GM10248 (cell line): Measurements from ENCODE around the gene FLRT2.

Experiments used
- CTCF ChIA-PET: fragments of 300-600 bp; sonication (Branson Sonifier 250); formaldehyde crosslinking; extraction: SDS; loops from one replicate; lab custom pipeline; 2021; ENCODE audit warnings: antibody characterized with exemption; lab: Yijun Ruan, JAX
- POLR2A ChIA-PET: fragments of 350-650 bp; sonication (Branson Sonifier 250); formaldehyde crosslinking; extraction: SDS; loops from one replicate; lab custom pipeline; 2020; ENCODE audit warnings: antibody characterized with exemption; lab: Yijun Ruan, JAX
- DNase-seq: peaks from one replicate; pipeline ENCODE4 v3.0.0; 2012; ENCODE audit errors: extremely low spot score
- TF ChIP-seq, protein P1 (sequence below): IDR thresholded peaks from 2 replicates; pipeline ENCODE4 v1.5.1; 2012; ENCODE audit warnings: mild to moderate bottlenecking, low read depth; ENCODE audit errors: extremely low read depth, missing control alignments, control extremely low read depth

Gene FLRT2

DNA sequence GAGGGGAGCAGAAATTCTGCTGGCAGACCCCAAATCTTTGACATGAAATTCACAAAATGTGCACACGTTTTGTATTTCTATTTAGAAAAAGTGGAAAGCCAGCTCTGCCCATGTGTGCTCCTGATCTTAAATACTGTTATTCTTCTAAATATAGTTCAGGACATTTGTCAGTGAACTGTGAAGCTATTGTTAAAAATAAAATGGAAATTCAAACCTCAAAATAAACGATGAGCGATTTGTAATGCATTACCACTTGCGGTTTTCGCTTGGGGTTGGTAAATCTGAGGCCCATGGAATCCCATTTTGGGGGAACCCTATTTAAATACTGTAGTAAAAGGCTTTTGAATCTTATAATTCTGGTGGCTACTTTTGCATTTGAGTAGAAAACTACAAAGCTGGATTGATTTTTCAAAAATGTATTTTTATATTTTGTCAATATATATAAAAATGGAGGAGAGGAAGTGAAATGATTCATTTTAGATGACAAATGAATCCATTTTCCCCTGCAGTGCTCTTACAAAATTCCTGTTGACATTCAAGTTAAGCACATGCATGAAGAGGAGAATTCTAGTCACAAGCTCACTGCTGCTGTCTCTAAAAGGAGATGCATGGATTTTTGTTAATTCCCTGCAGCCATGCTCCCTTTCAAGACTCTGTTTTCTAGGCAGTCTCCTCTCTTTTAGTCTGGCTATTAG lies 47.1 kb downstream of the FLRT2 start:
- DNase-seq = no peak
- ChIA-PET POLR2A (no interaction called here), CTCF (interaction anchor here (1.4 to 1.5 kb wide), 2 partner anchors 10 to 20 kb away, joined by 3 to 4 read pairs; no protein-coding TSS in a partner anchor)
- TF ChIP-seq, protein P1, sequence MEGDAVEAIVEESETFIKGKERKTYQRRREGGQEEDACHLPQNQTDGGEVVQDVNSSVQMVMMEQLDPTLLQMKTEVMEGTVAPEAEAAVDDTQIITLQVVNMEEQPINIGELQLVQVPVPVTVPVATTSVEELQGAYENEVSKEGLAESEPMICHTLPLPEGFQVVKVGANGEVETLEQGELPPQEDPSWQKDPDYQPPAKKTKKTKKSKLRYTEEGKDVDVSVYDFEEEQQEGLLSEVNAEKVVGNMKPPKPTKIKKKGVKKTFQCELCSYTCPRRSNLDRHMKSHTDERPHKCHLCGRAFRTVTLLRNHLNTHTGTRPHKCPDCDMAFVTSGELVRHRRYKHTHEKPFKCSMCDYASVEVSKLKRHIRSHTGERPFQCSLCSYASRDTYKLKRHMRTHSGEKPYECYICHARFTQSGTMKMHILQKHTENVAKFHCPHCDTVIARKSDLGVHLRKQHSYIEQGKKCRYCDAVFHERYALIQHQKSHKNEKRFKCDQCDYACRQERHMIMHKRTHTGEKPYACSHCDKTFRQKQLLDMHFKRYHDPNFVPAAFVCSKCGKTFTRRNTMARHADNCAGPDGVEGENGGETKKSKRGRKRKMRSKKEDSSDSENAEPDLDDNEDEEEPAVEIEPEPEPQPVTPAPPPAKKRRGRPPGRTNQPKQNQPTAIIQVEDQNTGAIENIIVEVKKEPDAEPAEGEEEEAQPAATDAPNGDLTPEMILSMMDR = no peak

DNA sequence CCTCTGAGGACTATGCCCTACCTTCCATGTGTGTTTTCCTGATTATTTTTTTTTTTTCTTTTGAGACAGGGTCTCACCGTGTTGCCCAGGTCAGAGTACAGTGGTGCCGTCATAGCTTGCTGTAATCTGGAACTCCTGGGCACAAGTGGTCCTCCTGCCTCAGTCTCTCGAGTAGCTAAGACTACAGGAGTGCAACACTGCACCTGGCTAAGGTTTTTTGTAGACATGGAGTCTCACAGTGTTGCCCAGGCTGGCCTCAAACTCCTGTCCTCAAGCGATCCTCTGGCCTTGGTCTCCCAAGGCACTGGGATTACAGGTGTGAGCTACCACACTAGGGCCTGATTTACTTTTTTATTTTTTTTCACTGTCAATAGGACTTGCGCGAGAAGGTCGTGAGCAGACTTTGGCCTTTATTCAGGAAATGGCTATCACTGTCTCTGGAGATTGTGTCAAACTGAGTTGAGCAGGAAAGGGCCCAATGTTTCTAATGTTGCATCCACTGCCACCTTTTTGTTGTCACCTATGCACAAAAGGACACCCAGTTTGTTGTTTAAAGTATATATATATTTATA lies 47.7 kb downstream of the FLRT2 start:
- CTCF ChIA-PET = interaction anchor here (1.4 kb wide), 1 partner anchor 20 kb away, joined by 3 read pairs; no protein-coding TSS in a partner anchor
- no peak for DNase-seq
- TF ChIP-seq, protein P1 = no peak
- POLR2A ChIA-PET = no interaction called here

DNA sequence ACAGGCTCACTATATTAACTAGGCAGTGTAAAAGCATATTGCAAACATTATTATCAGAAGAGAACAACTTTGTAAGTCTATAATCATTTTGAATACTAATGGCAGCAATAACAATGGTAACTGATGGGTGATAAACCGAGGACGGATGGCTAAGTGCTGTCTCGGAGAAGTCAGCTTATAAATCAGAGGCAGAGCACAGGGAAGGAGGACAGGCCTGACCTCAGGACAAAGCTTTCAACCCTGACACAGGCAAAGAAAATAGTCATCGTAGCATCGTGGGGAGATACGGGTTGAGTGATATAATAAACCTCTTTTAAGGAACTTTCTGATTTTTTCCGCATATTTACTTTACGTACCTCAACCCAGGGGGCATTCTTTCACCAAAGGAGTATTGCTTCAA lies 48.4 kb downstream of the FLRT2 start:
- POLR2A ChIA-PET = no interaction called here

DNA sequence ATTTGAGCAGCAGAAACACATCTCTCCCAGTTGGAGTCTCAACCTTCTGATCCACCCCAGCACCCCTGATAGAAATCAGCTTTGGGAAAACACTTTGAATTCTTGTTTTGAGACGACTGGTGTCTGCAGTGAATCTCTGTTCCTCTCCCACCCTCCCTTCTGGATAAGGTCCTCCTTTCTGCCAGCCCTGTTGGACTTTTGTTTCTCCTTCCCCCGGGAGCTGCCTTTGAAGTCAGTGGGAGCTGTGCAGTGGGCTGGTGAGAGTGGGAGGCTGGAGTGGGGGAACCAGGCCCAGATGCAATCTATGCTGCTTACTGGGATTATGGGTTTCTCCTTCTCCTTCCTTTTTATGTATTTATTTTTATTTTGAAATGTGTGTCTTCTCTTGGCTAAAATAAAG lies 49.0 kb downstream of the FLRT2 start:
- ChIA-PET CTCF (no interaction called here), POLR2A (no interaction called here)
- TF ChIP-seq, protein P1 = no peak
- DNase-seq = no peak

More for the DNA sequence above, 48.4 kb downstream of the FLRT2 start:
- CTCF ChIA-PET = no interaction called here
- no peak for DNase-seq
- TF ChIP-seq, protein P1 = no peak

DNA sequence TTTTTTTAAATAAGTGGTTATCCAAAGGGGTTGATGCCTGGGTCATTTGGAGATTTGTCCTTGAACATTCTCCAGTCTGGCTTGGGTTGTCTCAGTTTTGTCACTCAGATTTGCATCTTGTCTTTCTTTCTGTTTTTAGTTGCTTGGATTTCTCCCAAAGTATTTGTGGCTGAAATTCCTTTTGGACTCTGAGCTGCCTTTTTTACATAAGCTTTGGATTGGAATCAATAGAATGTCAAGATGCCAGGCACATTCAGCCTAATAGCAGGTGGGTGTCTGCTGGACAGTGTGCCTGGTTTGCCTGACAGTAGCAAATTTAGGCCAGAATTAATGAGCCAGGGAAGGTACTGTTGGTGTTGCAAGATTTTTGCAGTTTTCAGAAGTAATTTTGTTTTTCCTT lies 50.0 kb downstream of the FLRT2 start:
- CTCF ChIA-PET = no interaction called here
- no peak for DNase-seq
- POLR2A ChIA-PET = no interaction called here
- TF ChIP-seq, protein P1 = no peak

DNA sequence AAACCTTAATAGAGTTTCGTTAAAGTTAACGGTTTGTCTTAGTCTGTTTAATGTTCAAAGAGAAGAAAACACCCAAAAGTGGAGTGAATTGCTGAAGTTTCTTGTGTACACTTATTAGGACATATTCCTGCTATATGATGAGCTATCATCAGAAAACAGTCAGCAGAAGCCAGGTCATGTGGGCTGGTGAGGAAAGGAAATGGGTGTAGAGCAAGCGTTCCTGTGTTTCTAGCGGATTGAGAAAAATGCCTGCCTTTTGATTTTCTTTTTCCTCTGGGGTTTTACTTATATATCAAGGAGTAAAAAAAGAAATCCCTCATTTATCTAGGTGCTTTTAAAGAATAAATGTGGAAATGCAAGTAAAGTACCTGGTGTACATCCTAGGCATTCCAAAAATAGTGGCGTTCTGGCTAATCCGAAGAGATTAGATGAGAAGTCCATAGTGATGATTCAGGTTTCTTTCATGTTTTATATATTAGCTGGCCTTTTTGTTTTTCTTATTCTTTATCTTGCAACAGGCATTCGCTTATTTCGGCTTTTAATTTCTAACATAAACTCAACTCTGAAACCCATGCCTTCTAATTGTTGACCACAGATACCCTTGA lies 50.7 kb downstream of the FLRT2 start:
- DNase-seq = no peak
- POLR2A ChIA-PET = no interaction called here
- CTCF ChIA-PET = no interaction called here
- TF ChIP-seq, protein P1 = no peak
